HepG2 (cell line): ENCODE data around the gene CADM4. TPM values are rescaled to one million over a fixed set of nuclear protein-coding genes. Genes with fewer than 3 reads are reported as not detected.

Experiments used
- ASH2L ChIP-seq: fragments of 300-600, 200-600 bp; sonication (generic); IDR thresholded peaks from 2 replicates; pipeline ENCODE4 v1.7.0; 2017; ENCODE audit warnings: low read depth, mild to moderate bottlenecking, moderate library complexity, mixed read lengths, low read length; ENCODE audit not compliant: insufficient read length
- CC2D1A ChIP-seq: sonication (generic); formaldehyde crosslinking; IDR thresholded peaks from 2 replicates; pipeline ENCODE4 v1.8.1; 2023; ENCODE audit warnings: mild to moderate bottlenecking, missing genetic modification reagents
- CHD4 ChIP-seq: fragments of 200-600 bp; sonication (generic); IDR thresholded peaks from 2 replicates; pipeline ENCODE4 v1.7.0; 2017; ENCODE audit warnings: mild to moderate bottlenecking, low read length, borderline replicate concordance
- DPF2 ChIP-seq: sonication (generic); formaldehyde crosslinking; IDR thresholded peaks from 2 replicates; pipeline ENCODE4 v1.4.0; 2020; ENCODE audit warnings: mild to moderate bottlenecking, low read depth, missing genetic modification reagents, borderline replicate concordance
- ELF1 ChIP-seq: sonication (generic); formaldehyde crosslinking; IDR thresholded peaks from 2 replicates; pipeline ENCODE4 v1.4.0; 2020; ENCODE audit warnings: missing genetic modification reagents
- ETV5 ChIP-seq: IDR thresholded peaks from 2 replicates; pipeline ENCODE4 v1.6.1; 2018; ENCODE audit warnings: missing biosample characterization, missing genetic modification reagents, inconsistent platforms, borderline replicate concordance
- EZH2 ChIP-seq: conservative IDR thresholded peaks from 2 replicates; pipeline ENCODE4 v1.6.1; 2012; ENCODE audit warnings: mild to moderate bottlenecking, low read depth, low read length, moderate library complexity
- MED1 ChIP-seq: sonication (generic); formaldehyde crosslinking; IDR thresholded peaks from 2 replicates; pipeline ENCODE4 v1.4.0; 2020; ENCODE audit warnings: missing genetic modification reagents
- MXD4 ChIP-seq: IDR thresholded peaks from 2 replicates; pipeline ENCODE4 v1.6.1; 2016; ENCODE audit warnings: mild to moderate bottlenecking, missing biosample characterization, missing genetic modification reagents
- NFE2 ChIP-seq: sonication (generic); formaldehyde crosslinking; IDR thresholded peaks from 2 replicates; pipeline ENCODE4 v1.4.0; 2020; ENCODE audit warnings: missing genetic modification reagents
- POLR2G ChIP-seq: fragments of 200-400 bp; formaldehyde crosslinking; IDR thresholded peaks from 2 replicates; pipeline ENCODE4 v1.6.1; 2018; ENCODE audit warnings: mild to moderate bottlenecking, low read depth, low read length, moderate library complexity
- SMAD9 ChIP-seq: sonication (generic); formaldehyde crosslinking; IDR thresholded peaks from 2 replicates; pipeline ENCODE4 v1.5.1; 2020; ENCODE audit warnings: mild to moderate bottlenecking, missing genetic modification reagents
- SP5 ChIP-seq: IDR thresholded peaks from 2 replicates; pipeline ENCODE4 v1.6.1; 2016; ENCODE audit warnings: low read depth, borderline replicate concordance
- SRSF1 ChIP-seq: fragments of 200-400 bp; formaldehyde crosslinking; optimal IDR thresholded peaks from 2 replicates; pipeline ENCODE3; 2017; ENCODE audit warnings: mild to moderate bottlenecking, low read depth, low read length, moderate library complexity
- YEATS2 ChIP-seq: sonication (generic); formaldehyde crosslinking; IDR thresholded peaks from 2 replicates; pipeline ENCODE4 v1.4.0; 2020; ENCODE audit warnings: missing genetic modification reagents, borderline replicate concordance
- ZFP90 ChIP-seq: sonication (generic); formaldehyde crosslinking; IDR thresholded peaks from 2 replicates; pipeline ENCODE4 v1.8.0; 2022; ENCODE audit warnings: missing genetic modification reagents, mild to moderate bottlenecking, inconsistent platforms, borderline replicate concordance
- ZNF17 ChIP-seq: sonication (generic); formaldehyde crosslinking; IDR thresholded peaks from 2 replicates; pipeline ENCODE4 v1.5.0; 2020; ENCODE audit warnings: mild to moderate bottlenecking, missing genetic modification reagents
- ZNF207 ChIP-seq: fragments of 450-650 bp; IDR thresholded peaks from 2 replicates; pipeline ENCODE4 v1.6.1; 2016; ENCODE audit warnings: antibody characterized with exemption, borderline replicate concordance
- ZNF552 ChIP-seq: sonication (generic); formaldehyde crosslinking; IDR thresholded peaks from 2 replicates; pipeline ENCODE4 v1.9.0; 2022; ENCODE audit warnings: missing genetic modification reagents, mild to moderate bottlenecking, borderline replicate concordance
- ZNF563 ChIP-seq: sonication (generic); formaldehyde crosslinking; IDR thresholded peaks from 2 replicates; pipeline ENCODE4 v1.8.0; 2022; ENCODE audit warnings: mild to moderate bottlenecking, moderate library complexity, missing genetic modification reagents
- polyA plus RNA-seq, 8 experiments: library from polyadenylated mRNA; depleted of rRNA in 3 of 8; stranded (reverse) in 7 of 8; unstranded in 1 of 8; fragments of >200 nt; fragmentation: Illumina TruSeq in 4 of 8; extraction: Trizol in 4 of 8; gene quantifications; 2 replicates each; pipeline versions ENCODE4 v1.2.1 to v1.2.3, GENCODE V29; 2011 to 2016; ENCODE audit warnings: low read depth in 4 of 8, missing spikeins in 1 of 8, mixed read lengths in 1 of 8; ENCODE audit not compliant: insufficient read depth in 1 of 8
- total RNA-seq, 5 experiments: library from RNA; depleted of rRNA; stranded (reverse); fragments of >200 nt; fragmentation: Illumina TruSeq; extraction: Trizol; gene quantifications; 2 replicates each; pipeline ENCODE4 v1.2.3, GENCODE V29; 2016; ENCODE audit warnings: low read depth in 1 of 5
- TF ChIP-seq, protein P1 (sequence below): sonication (generic); formaldehyde crosslinking; IDR thresholded peaks from 2 replicates; pipeline ENCODE4 v1.5.0; 2020; ENCODE audit warnings: mild to moderate bottlenecking, missing genetic modification reagents
- TF ChIP-seq, protein P2 (sequence below): sonication (generic); formaldehyde crosslinking; IDR thresholded peaks from 2 replicates; pipeline ENCODE4 v1.4.0; 2020; ENCODE audit warnings: mild to moderate bottlenecking, missing genetic modification reagents
- TF ChIP-seq, protein P3 (sequence below), 2 experiments: IDR thresholded peaks; 2 replicates each; pipeline ENCODE4 v1.6.1; 2011 to 2012; ENCODE audit warnings: low read length in 2 of 2, borderline replicate concordance in 1 of 2, low read depth in 1 of 2, mild to moderate bottlenecking in 1 of 2, moderate library complexity in 1 of 2
- TF ChIP-seq, protein P4 (sequence below): IDR thresholded peaks from 2 replicates; pipeline ENCODE4 v1.6.1; 2016; ENCODE audit warnings: mild to moderate bottlenecking, missing biosample characterization, missing genetic modification reagents

The CADM4 gene
- total and polyA plus RNA-seq, 2 of the 13 experiments (the other 11 are each of a cell fraction or from before 2014, with no cell fraction given): 8.5 to 16.0 TPM

DNA sequence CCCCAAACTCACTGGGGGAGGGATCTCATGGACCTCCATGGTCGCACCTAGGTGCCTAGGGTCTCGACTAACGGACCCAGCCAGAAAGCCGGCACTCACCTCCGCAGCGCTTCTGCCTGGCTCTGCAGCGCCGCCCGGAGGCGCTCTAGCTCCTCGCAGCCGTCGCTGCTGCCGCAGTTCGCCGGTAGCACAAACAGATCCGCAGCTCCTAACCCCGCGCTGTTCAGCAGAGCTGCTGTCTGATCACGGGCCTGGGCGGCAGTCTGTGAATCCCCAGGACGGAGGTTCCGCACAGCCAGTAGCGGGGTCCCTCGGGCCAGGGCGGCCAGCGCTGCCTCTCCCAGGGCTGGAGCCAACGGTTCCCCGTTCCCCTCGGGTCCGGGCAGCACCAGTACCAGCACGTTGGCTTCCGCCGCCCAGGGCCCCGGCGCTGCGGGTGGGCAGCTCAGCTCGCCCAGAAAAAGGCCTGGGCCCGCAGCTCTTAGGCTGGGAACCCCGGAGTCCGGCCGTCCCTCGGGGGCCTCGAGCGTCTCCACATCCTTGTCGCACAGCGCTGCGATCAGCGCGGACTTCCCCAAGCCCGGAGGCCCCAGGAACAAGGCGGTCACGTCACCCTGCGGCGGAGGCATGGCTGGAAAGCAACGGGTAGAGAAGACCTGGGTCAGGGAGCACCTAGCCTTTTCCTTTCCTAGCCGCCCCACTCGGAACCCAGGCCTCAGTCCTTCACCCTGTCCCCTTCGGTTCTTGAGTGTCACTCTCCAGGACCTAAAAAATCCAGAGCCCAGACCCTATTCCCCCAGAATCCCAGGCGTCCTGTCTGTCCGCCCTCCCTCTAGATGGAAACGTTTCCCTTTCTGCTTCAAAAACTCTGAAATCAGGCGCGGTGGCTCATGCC lies 44.7 kb downstream of the CADM4 start (continued):
- TF ChIP-seq, protein P1, sequence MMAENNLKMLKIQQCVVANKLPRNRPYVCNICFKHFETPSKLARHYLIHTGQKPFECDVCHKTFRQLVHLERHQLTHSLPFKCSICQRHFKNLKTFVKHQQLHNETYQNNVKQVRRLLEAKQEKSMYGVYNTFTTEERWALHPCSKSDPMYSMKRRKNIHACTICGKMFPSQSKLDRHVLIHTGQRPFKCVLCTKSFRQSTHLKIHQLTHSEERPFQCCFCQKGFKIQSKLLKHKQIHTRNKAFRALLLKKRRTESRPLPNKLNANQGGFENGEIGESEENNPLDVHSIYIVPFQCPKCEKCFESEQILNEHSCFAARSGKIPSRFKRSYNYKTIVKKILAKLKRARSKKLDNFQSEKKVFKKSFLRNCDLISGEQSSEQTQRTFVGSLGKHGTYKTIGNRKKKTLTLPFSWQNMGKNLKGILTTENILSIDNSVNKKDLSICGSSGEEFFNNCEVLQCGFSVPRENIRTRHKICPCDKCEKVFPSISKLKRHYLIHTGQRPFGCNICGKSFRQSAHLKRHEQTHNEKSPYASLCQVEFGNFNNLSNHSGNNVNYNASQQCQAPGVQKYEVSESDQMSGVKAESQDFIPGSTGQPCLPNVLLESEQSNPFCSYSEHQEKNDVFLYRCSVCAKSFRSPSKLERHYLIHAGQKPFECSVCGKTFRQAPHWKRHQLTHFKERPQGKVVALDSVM (CRISPR knock-in tag): no peak
- TF ChIP-seq ZNF552 (CRISPR knock-in tag) (no peak), ASH2L (no peak), YEATS2 (CRISPR knock-in tag) (no peak), MXD4 (CRISPR knock-in tag) (no peak), ZNF17 (CRISPR knock-in tag) (no peak; the same call in 1 of the 2 replicates), MED1 (CRISPR knock-in tag) (peak; percentile 9; the same call in 1 of the 2 replicates), ZNF563 (CRISPR knock-in tag) (0 out of 2 replicates have a peak, but pooled peaks have one; percentile 47), SRSF1 (no peak), DPF2 (CRISPR knock-in tag) (no peak), EZH2 (no peak), ZFP90 (CRISPR knock-in tag) (no peak), ELF1 (CRISPR knock-in tag) (no peak), CHD4 (no peak), POLR2G (no peak), NFE2 (CRISPR knock-in tag) (no peak), ZNF207 (no peak), CC2D1A (CRISPR knock-in tag) (no peak), SP5 (CRISPR knock-in tag) (no peak), SMAD9 (CRISPR knock-in tag) (no peak), ETV5 (CRISPR knock-in tag) (0 out of 2 replicates have a peak, but pooled peaks have one; percentile 16)
- TF ChIP-seq, protein P2, sequence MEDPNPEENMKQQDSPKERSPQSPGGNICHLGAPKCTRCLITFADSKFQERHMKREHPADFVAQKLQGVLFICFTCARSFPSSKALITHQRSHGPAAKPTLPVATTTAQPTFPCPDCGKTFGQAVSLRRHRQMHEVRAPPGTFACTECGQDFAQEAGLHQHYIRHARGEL: no peak
- TF ChIP-seq, protein P3, sequence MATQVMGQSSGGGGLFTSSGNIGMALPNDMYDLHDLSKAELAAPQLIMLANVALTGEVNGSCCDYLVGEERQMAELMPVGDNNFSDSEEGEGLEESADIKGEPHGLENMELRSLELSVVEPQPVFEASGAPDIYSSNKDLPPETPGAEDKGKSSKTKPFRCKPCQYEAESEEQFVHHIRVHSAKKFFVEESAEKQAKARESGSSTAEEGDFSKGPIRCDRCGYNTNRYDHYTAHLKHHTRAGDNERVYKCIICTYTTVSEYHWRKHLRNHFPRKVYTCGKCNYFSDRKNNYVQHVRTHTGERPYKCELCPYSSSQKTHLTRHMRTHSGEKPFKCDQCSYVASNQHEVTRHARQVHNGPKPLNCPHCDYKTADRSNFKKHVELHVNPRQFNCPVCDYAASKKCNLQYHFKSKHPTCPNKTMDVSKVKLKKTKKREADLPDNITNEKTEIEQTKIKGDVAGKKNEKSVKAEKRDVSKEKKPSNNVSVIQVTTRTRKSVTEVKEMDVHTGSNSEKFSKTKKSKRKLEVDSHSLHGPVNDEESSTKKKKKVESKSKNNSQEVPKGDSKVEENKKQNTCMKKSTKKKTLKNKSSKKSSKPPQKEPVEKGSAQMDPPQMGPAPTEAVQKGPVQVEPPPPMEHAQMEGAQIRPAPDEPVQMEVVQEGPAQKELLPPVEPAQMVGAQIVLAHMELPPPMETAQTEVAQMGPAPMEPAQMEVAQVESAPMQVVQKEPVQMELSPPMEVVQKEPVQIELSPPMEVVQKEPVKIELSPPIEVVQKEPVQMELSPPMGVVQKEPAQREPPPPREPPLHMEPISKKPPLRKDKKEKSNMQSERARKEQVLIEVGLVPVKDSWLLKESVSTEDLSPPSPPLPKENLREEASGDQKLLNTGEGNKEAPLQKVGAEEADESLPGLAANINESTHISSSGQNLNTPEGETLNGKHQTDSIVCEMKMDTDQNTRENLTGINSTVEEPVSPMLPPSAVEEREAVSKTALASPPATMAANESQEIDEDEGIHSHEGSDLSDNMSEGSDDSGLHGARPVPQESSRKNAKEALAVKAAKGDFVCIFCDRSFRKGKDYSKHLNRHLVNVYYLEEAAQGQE (IDR thresholded peaks at IDR 0.05; ENCODE audit: borderline replicate concordance in 1 of 2, low read depth in 1 of 2, low read length in 2 of 2): no peak
- TF ChIP-seq, protein P4, sequence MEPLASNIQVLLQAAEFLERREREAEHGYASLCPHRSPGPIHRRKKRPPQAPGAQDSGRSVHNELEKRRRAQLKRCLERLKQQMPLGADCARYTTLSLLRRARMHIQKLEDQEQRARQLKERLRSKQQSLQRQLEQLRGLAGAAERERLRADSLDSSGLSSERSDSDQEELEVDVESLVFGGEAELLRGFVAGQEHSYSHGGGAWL: no peak; the same call in 1 of the 2 replicates
